A673 (cell line): Measurements from ENCODE around the gene CAMSAP2. TPM values are rescaled to one million over a fixed set of nuclear protein-coding genes. Genes with fewer than 3 reads are reported as not detected.

Source experiments
- BruUV-seq: library from RNA; stranded (reverse); fragments of 400-500 nt; replicated peaks from 2 replicates; lab custom pipeline; 2021; lab: Mats Ljungman, UMichigan
- CTCF ChIA-PET: fragments of 300-600 bp; sonication (Branson Sonifier 250); formaldehyde crosslinking; loops from one replicate; lab custom pipeline; 2022; ENCODE audit warnings: antibody characterized with exemption; lab: Charles Lee
- POLR2A ChIA-PET: fragments of 300-600 bp; sonication (Branson Sonifier 250); formaldehyde crosslinking; loops from one replicate; lab custom pipeline; 2022; ENCODE audit warnings: antibody characterized with exemption; ENCODE audit not compliant: low non-redundant PET; lab: Charles Lee
- DNase-seq: peaks from one replicate; pipeline ENCODE4 v3.0.0-alpha.2; 2015; ENCODE audit warnings: low spot score
- H3K27ac ChIP-seq: fragments of 200-600 bp; sonication (generic); 2 replicates; pipeline ENCODE4 v1.5.1; 2016; ENCODE audit warnings: mixed run types, low read depth, mild to moderate bottlenecking, mixed read lengths, antibody characterized with exemption, low read length; ENCODE audit not compliant: poor library complexity, severe bottlenecking
- H3K27me3 ChIP-seq: fragments of 200-600 bp; sonication (generic); replicated peaks from 2 replicates; pipeline ENCODE4 v1.6.1; 2017; ENCODE audit warnings: mixed run types, low read depth, mild to moderate bottlenecking, mixed read lengths, antibody characterized with exemption, low read length; ENCODE audit not compliant: insufficient read depth, poor library complexity
- H3K36me3 ChIP-seq: fragments of 200-600 bp; sonication (generic); 2 replicates; pipeline ENCODE4 v1.6.1; 2016; ENCODE audit warnings: mixed run types, mild to moderate bottlenecking, mixed read lengths, antibody characterized with exemption, low read length; ENCODE audit not compliant: insufficient read depth, poor library complexity, severe bottlenecking
- H3K4me1 ChIP-seq: fragments of 200-600 bp; sonication (generic); 2 replicates; pipeline ENCODE4 v1.6.1; 2017; ENCODE audit warnings: mixed run types, mild to moderate bottlenecking, mixed read lengths, antibody characterized with exemption, low read length; ENCODE audit not compliant: insufficient read depth, poor library complexity, severe bottlenecking
- H3K4me3 ChIP-seq: fragments of 200-600 bp; sonication (generic); 2 replicates; pipeline ENCODE4 v1.5.1; 2016; ENCODE audit warnings: low read depth, mixed run types, mild to moderate bottlenecking, mixed read lengths, low read length; ENCODE audit not compliant: poor library complexity, severe bottlenecking
- H3K9me3 ChIP-seq: fragments of 200-600 bp; sonication (generic); 2 replicates; pipeline ENCODE4 v1.6.1; 2016; ENCODE audit warnings: mixed run types, low read depth, mild to moderate bottlenecking, mixed read lengths, antibody characterized with exemption, low read length; ENCODE audit not compliant: poor library complexity, severe bottlenecking
- CTCF ChIP-seq: fragments of 300-800, 200-600 bp; sonication (generic); conservative IDR thresholded peaks from 2 replicates; pipeline ENCODE4 v1.5.1; 2017; ENCODE audit warnings: low read depth, mild to moderate bottlenecking, antibody characterized with exemption, low read length, moderate library complexity, mixed read lengths
- EZH2 ChIP-seq: fragments of 200-600 bp; sonication (generic); IDR thresholded peaks from 2 replicates; pipeline ENCODE4 v1.6.1; 2017; ENCODE audit warnings: borderline replicate concordance, low read depth, mild to moderate bottlenecking, mixed read lengths, antibody characterized with exemption, low read length; ENCODE audit not compliant: poor library complexity, severe bottlenecking
- intact Hi-C: fragments of 100-400 bp; cut with micrococcal nuclease; formaldehyde crosslinking; loops from one replicate; pipeline ENCODE4 v1.10.0; 2022; ENCODE audit not compliant: unreplicated experiment
- total RNA-seq: library from RNA; stranded (reverse); gene quantifications from 2 replicates; pipeline ENCODE4 v1.2.3, GENCODE V29; 2021

The CAMSAP2 gene
- total RNA-seq, 1 experiment from 2014 or later, result 39.4 TPM

DNA sequence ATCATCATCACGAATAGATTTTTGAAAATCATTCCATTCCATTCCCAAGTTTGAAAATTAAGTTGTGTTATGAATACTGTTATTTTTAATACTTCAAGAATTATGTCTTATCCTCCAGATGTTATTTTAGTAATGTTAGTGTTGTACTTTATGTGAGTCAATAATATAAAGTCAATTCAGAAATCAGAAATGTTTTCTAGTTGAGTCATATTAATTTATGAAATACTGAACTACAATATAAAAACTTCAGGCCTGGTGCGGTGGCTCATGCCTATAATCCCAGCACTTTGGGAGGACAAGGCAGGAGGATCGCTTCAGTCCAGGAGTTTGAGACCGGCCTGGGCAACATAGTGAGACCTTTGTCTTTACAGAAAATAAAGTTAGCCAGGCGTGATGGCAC lies 95.7 kb downstream of the CAMSAP2 start:
- no peak for DNase-seq
- Histone ChIP-seq H3K4me3 (no peak overlapping the region), H3K27ac (no peak overlapping the region), H3K36me3 (peaks cover 3% of the 10 kb centered on the region), H3K4me1 (no peaks in the 10 kb centered on the region), H3K9me3 (peaks cover 9% of the 10 kb centered on the region), H3K27me3 (no peaks in the 10 kb centered on the region)
- no TSS peak for BruUV-seq
- TF ChIP-seq EZH2 (no peak), CTCF (no peak)
- ChIA-PET CTCF (no interaction called here), POLR2A (no interaction called here)
- intact Hi-C loops, result loop anchor here (10.0 kb wide), 1 partner anchor 210 kb away; the partner anchor contains the start of gene KIF14

- no peak for TF ChIP-seq EZH2
- no peak for TF ChIP-seq CTCF
- Histone ChIP-seq H3K9me3 (peaks cover 9% of the 10 kb centered on the region), H3K4me1 (no peaks in the 10 kb centered on the region), H3K4me3 (no peak overlapping the region), H3K27ac (no peak overlapping the region), H3K36me3 (peaks cover 3% of the 10 kb centered on the region), H3K27me3 (no peaks in the 10 kb centered on the region)
- BruUV-seq, result no TSS peak
- POLR2A ChIA-PET, result interaction anchor here (0.6 kb wide), 1 partner anchor 60 kb away, joined by 4 read pairs; no protein-coding TSS in a partner anchor
- intact Hi-C loops, result loop anchor here (10.0 kb wide), 1 partner anchor 211 kb away; the partner anchor contains the start of gene KIF14
- CTCF ChIA-PET, result no interaction called here
- DNase-seq, result no peak
Observed at GRCh38 chr1:200836213-200836612, 97.5 kb downstream of the CAMSAP2 start.

- DNase-seq, result peak; percentile 53
- Histone ChIP-seq H3K27ac (no peak overlapping the region), H3K4me3 (no peak overlapping the region), H3K36me3 (peaks cover 3% of the 10 kb centered on the region), H3K9me3 (peaks cover 9% of the 10 kb centered on the region), H3K27me3 (no peaks in the 10 kb centered on the region), H3K4me1 (no peaks in the 10 kb centered on the region)
- ChIA-PET POLR2A (no interaction called here), CTCF (interaction anchor here (0.9 kb wide), 1 partner anchor 216 kb away, joined by 3 read pairs; no protein-coding TSS in a partner anchor)
- no TSS peak for BruUV-seq
- intact Hi-C loops, result loop anchor here (10.0 kb wide), 1 partner anchor 213 kb away; the partner anchor contains the start of gene KIF14
- TF ChIP-seq EZH2 (no peak), CTCF (peak; percentile 62)
Observed at GRCh38 chr1:200837931-200838571, 99.4 kb downstream of the CAMSAP2 start.
